GM10266 (cell line): Measurements from ENCODE around the gene GCNT3.

Experiments used
- DNase-seq: peaks from one replicate; pipeline ENCODE4 v3.0.0; 2012; ENCODE audit errors: extremely low spot score
- TF ChIP-seq, protein P1 (sequence below): IDR thresholded peaks from 2 replicates; pipeline ENCODE4 v1.5.1; 2012; ENCODE audit warnings: mild to moderate bottlenecking, low read depth; ENCODE audit not compliant: control insufficient read depth, insufficient read depth; ENCODE audit errors: missing control alignments

GCNT3 gene

DNA sequence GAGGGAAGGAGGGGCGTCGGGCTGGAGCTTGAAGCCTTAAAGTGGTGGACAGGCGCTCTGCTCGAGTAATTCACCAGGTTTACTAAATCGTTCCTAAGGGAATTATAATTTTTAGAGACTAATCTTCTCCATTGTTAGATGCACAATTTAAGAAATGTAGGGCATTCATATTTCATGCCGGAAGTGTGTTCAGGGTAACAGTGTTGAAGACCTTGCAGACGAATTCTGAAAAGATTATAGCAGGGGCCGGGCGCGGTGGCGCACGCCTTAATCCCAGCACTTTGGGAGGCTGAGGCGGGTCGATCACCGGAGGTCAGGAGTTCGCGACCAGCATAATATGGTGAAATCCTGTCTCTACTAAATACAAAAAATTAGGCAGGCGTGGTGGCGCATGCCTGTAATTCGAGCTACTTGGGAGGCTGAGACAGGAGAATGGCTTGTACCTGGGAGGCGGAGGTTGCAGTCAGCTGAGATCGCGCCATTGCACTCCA, 46.1 kb downstream of the GCNT3 start:
- TF ChIP-seq, protein P1, sequence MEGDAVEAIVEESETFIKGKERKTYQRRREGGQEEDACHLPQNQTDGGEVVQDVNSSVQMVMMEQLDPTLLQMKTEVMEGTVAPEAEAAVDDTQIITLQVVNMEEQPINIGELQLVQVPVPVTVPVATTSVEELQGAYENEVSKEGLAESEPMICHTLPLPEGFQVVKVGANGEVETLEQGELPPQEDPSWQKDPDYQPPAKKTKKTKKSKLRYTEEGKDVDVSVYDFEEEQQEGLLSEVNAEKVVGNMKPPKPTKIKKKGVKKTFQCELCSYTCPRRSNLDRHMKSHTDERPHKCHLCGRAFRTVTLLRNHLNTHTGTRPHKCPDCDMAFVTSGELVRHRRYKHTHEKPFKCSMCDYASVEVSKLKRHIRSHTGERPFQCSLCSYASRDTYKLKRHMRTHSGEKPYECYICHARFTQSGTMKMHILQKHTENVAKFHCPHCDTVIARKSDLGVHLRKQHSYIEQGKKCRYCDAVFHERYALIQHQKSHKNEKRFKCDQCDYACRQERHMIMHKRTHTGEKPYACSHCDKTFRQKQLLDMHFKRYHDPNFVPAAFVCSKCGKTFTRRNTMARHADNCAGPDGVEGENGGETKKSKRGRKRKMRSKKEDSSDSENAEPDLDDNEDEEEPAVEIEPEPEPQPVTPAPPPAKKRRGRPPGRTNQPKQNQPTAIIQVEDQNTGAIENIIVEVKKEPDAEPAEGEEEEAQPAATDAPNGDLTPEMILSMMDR, result no peak
- DNase-seq, result no peak

DNA sequence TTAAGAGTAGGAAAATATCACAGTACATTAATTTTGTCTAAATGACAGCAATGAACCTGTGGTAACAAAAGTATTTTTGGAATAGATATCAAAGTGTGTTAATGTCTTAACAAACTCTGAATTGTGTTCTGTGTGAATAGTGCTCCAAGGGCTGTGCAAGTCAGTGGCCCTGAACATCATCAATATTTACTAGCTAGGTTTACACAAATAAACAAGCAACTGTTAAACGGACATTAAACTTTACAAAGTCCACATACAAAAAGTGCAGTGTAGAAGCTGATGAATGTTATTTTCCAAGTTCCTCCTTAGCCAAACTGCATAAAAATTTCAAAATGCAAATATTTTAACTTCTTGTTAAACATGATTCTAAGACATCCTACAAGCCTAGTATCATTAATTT, 47.8 kb downstream of the GCNT3 start:
- no peak for DNase-seq
- TF ChIP-seq, protein P1, result no peak

DNA sequence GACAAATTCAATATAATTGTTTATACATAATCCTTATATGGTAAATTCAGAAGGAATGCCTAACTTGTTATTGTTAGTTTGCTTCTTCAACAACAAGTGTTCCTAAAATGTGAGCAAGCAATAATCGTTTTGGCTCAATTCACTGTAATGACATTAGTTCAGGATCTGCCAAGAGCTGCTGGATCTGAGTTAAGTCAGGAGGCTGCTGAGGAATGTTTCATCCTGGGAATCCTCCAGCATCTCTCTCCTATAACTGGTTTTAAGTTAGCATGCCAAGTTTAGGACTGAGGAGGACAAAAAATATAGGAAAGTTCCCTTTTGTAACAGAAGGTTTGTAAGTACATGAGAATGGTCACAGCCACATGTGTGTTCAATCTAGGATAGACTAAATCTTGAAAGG, 50.7 kb downstream of the GCNT3 start:
- TF ChIP-seq, protein P1, result no peak

DNA sequence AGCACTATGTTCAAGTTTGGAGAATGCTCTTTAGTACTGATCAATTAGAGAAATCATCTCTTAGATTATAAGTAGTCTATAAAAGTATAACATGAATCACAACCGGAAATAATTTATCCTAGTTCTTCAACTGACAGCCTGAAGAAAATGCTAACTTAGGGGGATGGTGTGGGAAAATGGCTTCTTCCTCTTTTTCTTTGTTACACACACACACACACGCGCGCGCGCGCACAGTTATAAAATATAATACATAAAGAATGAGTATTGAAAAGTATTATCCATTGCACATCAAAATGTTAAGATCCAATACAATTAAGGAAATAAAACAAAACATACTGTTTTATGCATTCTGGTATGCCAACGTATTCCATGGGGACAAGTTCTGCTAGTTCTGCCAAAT, 57.0 kb downstream of the GCNT3 start:
- TF ChIP-seq, protein P1, result no peak
- DNase-seq, result no peak

More for the DNA sequence above, 50.7 kb downstream of the GCNT3 start:
- DNase-seq, result no peak
